ENCODE measurements around the gene KIF16B.

GRCh38 chr20:16581241-16581640 lies 8.0 kb upstream of the KIF16B start:
- no peak for TF ChIP-seq NR2C2 (CRISPR knock-in tag; IDR thresholded peaks at IDR 0.05)
- no peak for TF ChIP-seq CTCF (IDR thresholded peaks at IDR 0.05)
- no peak for TF ChIP-seq ZNF263 (CRISPR knock-in tag; IDR thresholded peaks at IDR 0.05; ENCODE audit: low read depth)
- no peak for TF ChIP-seq SP1 (CRISPR knock-in tag; conservative IDR thresholded peaks at IDR 0.05)
- TF ChIP-seq ZNF416 (CRISPR knock-in tag; IDR thresholded peaks at IDR 0.05): no peak
- no peak for TF ChIP-seq ATF3 (CRISPR knock-in tag; conservative IDR thresholded peaks at IDR 0.05)
- TF ChIP-seq ERG (CRISPR knock-in tag; IDR thresholded peaks at IDR 0.05): no peak
- TF ChIP-seq RELA (CRISPR knock-in tag; IDR thresholded peaks at IDR 0.05; ENCODE audit: borderline replicate concordance): no peak
- no peak for TF ChIP-seq E2F1 (CRISPR knock-in tag; IDR thresholded peaks at IDR 0.05)
- TF ChIP-seq CREB1 (CRISPR knock-in tag; IDR thresholded peaks at IDR 0.05): no peak
- no peak for TF ChIP-seq FOXP4 (CRISPR knock-in tag; IDR thresholded peaks at IDR 0.05)
- no peak for TF ChIP-seq PREB (CRISPR knock-in tag; IDR thresholded peaks at IDR 0.05; ENCODE audit: borderline replicate concordance)

Data from WTC11 (cell line).